ENCODE data around the gene IL1RL1.

- no peak for TF ChIP-seq CTCF (IDR thresholded peaks at IDR 0.05)
- no peak for TF ChIP-seq POLR2A (IDR thresholded peaks at IDR 0.05)
These were observed 26.4 kb downstream of the IL1RL1 start for GRCh38 chr2:102337481-102338386.

Data from esophagus squamous epithelium (tissue), 4 donors.